Erythroblast (primary cell): Measurements from ENCODE around the gene ZNF536.

Experiments used
- GATA1 ChIP-seq: IDR thresholded peaks from 2 replicates; pipeline ENCODE4 v1.6.1; 2011; ENCODE audit warnings: low read depth, mild to moderate bottlenecking, control low read depth, low read length, moderate library complexity
- POLR2A ChIP-seq: IDR thresholded peaks from 2 replicates; pipeline ENCODE4 v1.6.1; 2011; ENCODE audit warnings: mild to moderate bottlenecking, low read length

GRCh38 chr19:30334841-30335240 is 37.3 kb upstream of the ZNF536 start:
- TF ChIP-seq POLR2A (no peak), GATA1 (no peak)
